Spleen (tissue), 7 donors: ENCODE data around the gene DAPK2.

Experiments
- POLR2A ChIP-seq, 3 donors: fragments of 450-650 bp; IDR thresholded peaks; one replicate each; pipeline ENCODE4 v1.5.1; 2017; ENCODE audit warnings: antibody characterized with exemption in 3 of 3, mild to moderate bottlenecking in 1 of 3
- POLR2AphosphoS5 ChIP-seq, 3 donors: sonication (generic); formaldehyde crosslinking; IDR thresholded peaks; one replicate each; pipeline ENCODE4 v1.5.1; 2017; ENCODE audit warnings: antibody characterized with exemption in 3 of 3
- TF ChIP-seq, protein P1 (sequence below), 11 experiments: fragments of 200-600 bp in 7 of 11; fragments of 450-650 bp in 4 of 11; sonication (generic) in 4 of 11; IDR thresholded peaks in 8 of 11; conservative IDR thresholded peaks in 3 of 11; 1 replicate in 7 of 11; 2 replicates in 4 of 11; pipeline versions ENCODE4 v1.4.0 to v1.8.0; 2016 to 2021; ENCODE audit warnings: antibody characterized with exemption in 11 of 11, inconsistent platforms in 4 of 11, mild to moderate bottlenecking in 1 of 11
- donor health status: DM: no; HTN: no; CAD: no; lungs with moderate emphysema.
- donor health status: DM: no; HTN: no; CAD: no.
- donor health status: DM: no; HTN: no; CAD: no.

DNA sequence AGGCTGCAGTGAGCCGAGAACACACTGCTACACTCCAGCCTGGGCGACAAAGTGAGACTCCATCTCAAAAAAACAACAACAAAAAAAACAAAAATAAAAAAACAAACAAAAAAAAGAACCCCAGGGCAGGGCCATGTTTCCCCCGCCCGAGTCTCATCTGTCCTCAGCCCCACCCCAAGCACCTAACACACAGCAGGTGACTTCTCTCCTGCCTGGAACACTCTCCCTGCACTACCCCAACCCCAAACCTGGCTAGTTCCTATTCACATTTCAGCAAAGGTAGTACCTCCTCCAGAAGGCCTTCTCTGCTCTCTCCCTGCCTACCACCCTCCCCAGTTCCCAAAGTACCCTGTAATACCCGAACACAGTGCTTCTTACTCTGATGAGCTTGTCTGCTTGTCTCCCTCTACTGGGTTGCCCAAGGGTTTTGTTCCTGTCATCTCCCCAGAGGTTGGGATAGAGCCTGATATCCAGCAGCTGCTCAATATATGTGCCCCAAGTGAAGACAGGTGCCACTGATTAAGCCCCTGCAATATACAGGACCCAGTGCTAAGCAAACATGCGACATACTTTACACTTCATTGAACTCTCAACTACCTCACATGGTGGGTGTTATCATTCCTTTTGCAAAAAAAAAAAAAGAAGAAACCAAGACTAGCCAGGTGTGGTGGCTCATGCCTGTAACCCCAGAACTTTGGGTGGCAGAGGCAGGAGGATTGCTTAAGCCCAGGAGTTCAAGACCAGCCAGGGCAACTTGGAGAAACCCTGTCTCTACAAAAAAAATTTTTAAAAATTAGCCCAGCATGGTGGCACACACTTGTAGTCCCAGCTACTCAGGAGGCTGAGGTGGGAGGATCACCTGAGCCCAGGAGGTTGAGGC is 103.6 kb downstream of the DAPK2 start:
- TF ChIP-seq, protein P1, sequence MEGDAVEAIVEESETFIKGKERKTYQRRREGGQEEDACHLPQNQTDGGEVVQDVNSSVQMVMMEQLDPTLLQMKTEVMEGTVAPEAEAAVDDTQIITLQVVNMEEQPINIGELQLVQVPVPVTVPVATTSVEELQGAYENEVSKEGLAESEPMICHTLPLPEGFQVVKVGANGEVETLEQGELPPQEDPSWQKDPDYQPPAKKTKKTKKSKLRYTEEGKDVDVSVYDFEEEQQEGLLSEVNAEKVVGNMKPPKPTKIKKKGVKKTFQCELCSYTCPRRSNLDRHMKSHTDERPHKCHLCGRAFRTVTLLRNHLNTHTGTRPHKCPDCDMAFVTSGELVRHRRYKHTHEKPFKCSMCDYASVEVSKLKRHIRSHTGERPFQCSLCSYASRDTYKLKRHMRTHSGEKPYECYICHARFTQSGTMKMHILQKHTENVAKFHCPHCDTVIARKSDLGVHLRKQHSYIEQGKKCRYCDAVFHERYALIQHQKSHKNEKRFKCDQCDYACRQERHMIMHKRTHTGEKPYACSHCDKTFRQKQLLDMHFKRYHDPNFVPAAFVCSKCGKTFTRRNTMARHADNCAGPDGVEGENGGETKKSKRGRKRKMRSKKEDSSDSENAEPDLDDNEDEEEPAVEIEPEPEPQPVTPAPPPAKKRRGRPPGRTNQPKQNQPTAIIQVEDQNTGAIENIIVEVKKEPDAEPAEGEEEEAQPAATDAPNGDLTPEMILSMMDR (IDR thresholded peaks at IDR 0.05 in 8 of 11, conservative IDR thresholded peaks at IDR 0.05 in 3 of 11): no peak
- TF ChIP-seq POLR2A (IDR thresholded peaks at IDR 0.05): no peak
- no peak for TF ChIP-seq POLR2AphosphoS5 (IDR thresholded peaks at IDR 0.05)
